ENCODE measurements around the gene ZNF747.
"Not testable (repeated sequence)": the region's sequence is repeated elsewhere in the genome, so short reads cannot be mapped to it uniquely, and the experiment has no call there.

The ZNF747 gene

GRCh38 chr16:30557957-30558788 is 23.5 kb upstream of the ZNF747 start, which contains the start of gene ZNF764:
TSS of gene ZNF764 (minus strand) at chr16:30558374. CDS start at chr16:30558182, 192 bp downstream.
- DNase-seq (ENCODE audit: low spot score): peak; percentile 95

GRCh38 chr16:30557707-30557956 is 23.0 kb upstream of the ZNF747 start:
- DNase-seq (ENCODE audit: low spot score): no peak

- DNase-seq (ENCODE audit: low spot score): no peak
Measured at GRCh38 chr16:30556125-30556473, 21.4 kb upstream of the ZNF747 start.

- no peak for DNase-seq (ENCODE audit: low spot score)
Measured at GRCh38 chr16:30555315-30556124, 20.9 kb upstream of the ZNF747 start.

- no peak for DNase-seq (ENCODE audit: low spot score)
Measured at GRCh38 chr16:30554557-30555314, 20.1 kb upstream of the ZNF747 start.

GRCh38 chr16:30553393-30553899 is 18.8 kb upstream of the ZNF747 start:
- no peak for DNase-seq (ENCODE audit: low spot score)

GRCh38 chr16:30552956-30553355 is 18.3 kb upstream of the ZNF747 start:
- no peak for DNase-seq (ENCODE audit: low spot score)

- DNase-seq (ENCODE audit: low spot score): no peak
Measured at GRCh38 chr16:30551781-30552180, 17.1 kb upstream of the ZNF747 start.

GRCh38 chr16:30548416-30549253 is 14.0 kb upstream of the ZNF747 start:
- no peak for DNase-seq (ENCODE audit: low spot score)

- DNase-seq (ENCODE audit: low spot score): no peak
Measured at GRCh38 chr16:30546115-30546514, 11.5 kb upstream of the ZNF747 start.

- no peak for DNase-seq (ENCODE audit: low spot score)
Measured at GRCh38 chr16:30543067-30543466, 8.4 kb upstream of the ZNF747 start.

GRCh38 chr16:30541502-30542329 is 7.1 kb upstream of the ZNF747 start:
- no peak for DNase-seq (ENCODE audit: low spot score)

- not testable (repeated sequence) for DNase-seq (ENCODE audit: low spot score)
Measured at GRCh38 chr16:30540916-30541464, 6.3 kb upstream of the ZNF747 start.

- not testable (repeated sequence) for DNase-seq (ENCODE audit: low spot score)
Measured at GRCh38 chr16:30539986-30540526, 5.4 kb upstream of the ZNF747 start.

GRCh38 chr16:30539000-30539964 is 4.6 kb upstream of the ZNF747 start:
- DNase-seq (ENCODE audit: low spot score): no peak

- not testable (repeated sequence) for DNase-seq (ENCODE audit: low spot score)
Measured at GRCh38 chr16:30536391-30537024, 1.9 kb upstream of the ZNF747 start.

GRCh38 chr16:30535777-30536190 is 1.1 kb upstream of the ZNF747 start:
- DNase-seq (ENCODE audit: low spot score): no peak

GRCh38 chr16:30535106-30535776 is 583 bp upstream of the ZNF747 start:
- DNase-seq (ENCODE audit: low spot score): no peak
